ENCODE results near the gene CCDC88A. TPM values are rescaled to one million over a fixed set of nuclear protein-coding genes. Genes with fewer than 3 reads are reported as not detected.

Gene CCDC88A
- total RNA-seq, 1 donor from 2014 or later, result 400 TPM

DNA sequence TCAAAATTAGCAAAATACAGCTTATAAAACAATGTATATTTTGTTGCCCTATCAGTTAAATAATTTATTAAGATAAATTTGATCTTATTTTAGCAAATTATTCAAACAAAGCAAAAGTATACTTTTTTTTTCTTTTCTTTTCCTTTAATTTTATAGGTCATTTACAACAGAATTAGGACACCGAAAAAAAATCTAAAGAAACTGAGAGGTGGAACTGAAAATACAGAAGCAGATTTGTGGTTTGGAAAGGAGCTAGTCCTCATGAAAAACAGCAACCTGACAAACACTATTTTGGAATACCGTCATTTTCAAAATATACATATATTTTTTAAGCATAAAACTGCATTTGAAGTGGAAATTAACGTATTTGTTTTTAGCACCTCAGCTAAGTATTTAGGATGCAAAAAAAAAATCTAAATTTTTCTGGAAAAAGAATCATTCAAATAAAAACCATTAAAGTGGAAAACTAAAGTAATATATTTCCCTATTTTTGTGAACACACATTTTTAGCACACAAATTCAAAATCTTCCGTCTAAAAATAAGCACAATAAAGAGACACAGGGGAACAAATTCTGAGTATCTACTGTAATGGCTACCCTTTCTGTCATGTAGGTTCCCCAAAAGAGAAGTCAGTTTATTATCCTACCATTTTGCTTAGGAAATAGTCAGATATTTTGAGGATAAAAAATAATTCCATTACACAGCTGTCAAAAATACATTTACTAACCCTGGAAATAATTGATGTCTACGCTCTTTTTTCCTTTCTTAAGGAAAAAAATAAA, 2.7 kb downstream of the CCDC88A start:
- peaks cover 22% of the 10 kb centered on the region for H3K4me1 Mint-ChIP-seq (ENCODE audit: low read depth, unreplicated experiment)
- H3K36me3 Mint-ChIP-seq (ENCODE audit: unreplicated experiment), result no peaks in the 10 kb centered on the region
- peaks cover 17% of the 10 kb centered on the region for H3K9me3 Mint-ChIP-seq (ENCODE audit: unreplicated experiment)
- no peak overlapping the region for H3K27ac Mint-ChIP-seq (ENCODE audit: unreplicated experiment)
- no peak for DNase-seq
- peak overlapping the region; percentile 96 for H3K4me3 Mint-ChIP-seq (ENCODE audit: unreplicated experiment)
- TF ChIP-seq, protein P1, sequence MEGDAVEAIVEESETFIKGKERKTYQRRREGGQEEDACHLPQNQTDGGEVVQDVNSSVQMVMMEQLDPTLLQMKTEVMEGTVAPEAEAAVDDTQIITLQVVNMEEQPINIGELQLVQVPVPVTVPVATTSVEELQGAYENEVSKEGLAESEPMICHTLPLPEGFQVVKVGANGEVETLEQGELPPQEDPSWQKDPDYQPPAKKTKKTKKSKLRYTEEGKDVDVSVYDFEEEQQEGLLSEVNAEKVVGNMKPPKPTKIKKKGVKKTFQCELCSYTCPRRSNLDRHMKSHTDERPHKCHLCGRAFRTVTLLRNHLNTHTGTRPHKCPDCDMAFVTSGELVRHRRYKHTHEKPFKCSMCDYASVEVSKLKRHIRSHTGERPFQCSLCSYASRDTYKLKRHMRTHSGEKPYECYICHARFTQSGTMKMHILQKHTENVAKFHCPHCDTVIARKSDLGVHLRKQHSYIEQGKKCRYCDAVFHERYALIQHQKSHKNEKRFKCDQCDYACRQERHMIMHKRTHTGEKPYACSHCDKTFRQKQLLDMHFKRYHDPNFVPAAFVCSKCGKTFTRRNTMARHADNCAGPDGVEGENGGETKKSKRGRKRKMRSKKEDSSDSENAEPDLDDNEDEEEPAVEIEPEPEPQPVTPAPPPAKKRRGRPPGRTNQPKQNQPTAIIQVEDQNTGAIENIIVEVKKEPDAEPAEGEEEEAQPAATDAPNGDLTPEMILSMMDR (IDR thresholded peaks at IDR 0.05; ENCODE audit: partially characterized antibody, unreplicated experiment), result no peak
- H3K27me3 Mint-ChIP-seq (ENCODE audit: unreplicated experiment), result peaks cover 14% of the 10 kb centered on the region

DNA sequence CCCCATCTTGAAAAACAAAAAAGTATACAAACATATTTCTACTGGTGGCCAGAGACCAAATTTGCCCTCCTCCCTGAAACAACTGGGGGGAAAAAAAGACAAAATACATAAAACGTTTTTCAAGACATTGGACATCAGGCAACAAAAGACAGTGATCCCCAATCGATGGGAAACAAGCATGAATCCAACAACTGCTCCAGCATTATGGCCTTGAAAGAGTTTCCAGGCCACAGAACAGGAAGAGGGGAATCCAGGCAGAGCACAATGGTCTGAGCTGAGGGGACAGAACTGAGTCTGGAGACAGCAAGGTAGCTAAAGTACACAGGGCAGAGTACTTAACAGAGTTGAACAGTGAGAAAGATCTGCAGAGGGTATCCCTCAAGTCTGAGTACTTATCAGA, 4.4 kb downstream of the CCDC88A start:
- H3K27ac Mint-ChIP-seq (ENCODE audit: unreplicated experiment), result no peak overlapping the region
- peaks cover 11% of the 10 kb centered on the region for H3K27me3 Mint-ChIP-seq (ENCODE audit: unreplicated experiment)
- DNase-seq, result no peak

GRCh38 chr2:55408918-55409868, 10.5 kb downstream of the CCDC88A start:
- H3K36me3 Mint-ChIP-seq (ENCODE audit: unreplicated experiment), result no peaks in the 10 kb centered on the region
- H3K9me3 Mint-ChIP-seq (ENCODE audit: unreplicated experiment), result no peaks in the 10 kb centered on the region
- peaks cover 2% of the 10 kb centered on the region for H3K27me3 Mint-ChIP-seq (ENCODE audit: unreplicated experiment)
- TF ChIP-seq, protein P1 (IDR thresholded peaks at IDR 0.05; ENCODE audit: partially characterized antibody, unreplicated experiment), result no peak
- H3K4me1 Mint-ChIP-seq (ENCODE audit: low read depth, unreplicated experiment), result peaks cover 6% of the 10 kb centered on the region
- no peak overlapping the region for H3K27ac Mint-ChIP-seq (ENCODE audit: unreplicated experiment)
- no peak overlapping the region for H3K4me3 Mint-ChIP-seq (ENCODE audit: unreplicated experiment)
- no peak for DNase-seq

More for the DNA sequence above, 4.4 kb downstream of the CCDC88A start:
- TF ChIP-seq, protein P1 (IDR thresholded peaks at IDR 0.05; ENCODE audit: partially characterized antibody, unreplicated experiment), result no peak
- H3K36me3 Mint-ChIP-seq (ENCODE audit: unreplicated experiment), result no peaks in the 10 kb centered on the region
- peak overlapping the region; percentile 87 for H3K4me3 Mint-ChIP-seq (ENCODE audit: unreplicated experiment)
- H3K4me1 Mint-ChIP-seq (ENCODE audit: low read depth, unreplicated experiment), result peaks cover 16% of the 10 kb centered on the region
- peaks cover 10% of the 10 kb centered on the region for H3K9me3 Mint-ChIP-seq (ENCODE audit: unreplicated experiment)

DNA sequence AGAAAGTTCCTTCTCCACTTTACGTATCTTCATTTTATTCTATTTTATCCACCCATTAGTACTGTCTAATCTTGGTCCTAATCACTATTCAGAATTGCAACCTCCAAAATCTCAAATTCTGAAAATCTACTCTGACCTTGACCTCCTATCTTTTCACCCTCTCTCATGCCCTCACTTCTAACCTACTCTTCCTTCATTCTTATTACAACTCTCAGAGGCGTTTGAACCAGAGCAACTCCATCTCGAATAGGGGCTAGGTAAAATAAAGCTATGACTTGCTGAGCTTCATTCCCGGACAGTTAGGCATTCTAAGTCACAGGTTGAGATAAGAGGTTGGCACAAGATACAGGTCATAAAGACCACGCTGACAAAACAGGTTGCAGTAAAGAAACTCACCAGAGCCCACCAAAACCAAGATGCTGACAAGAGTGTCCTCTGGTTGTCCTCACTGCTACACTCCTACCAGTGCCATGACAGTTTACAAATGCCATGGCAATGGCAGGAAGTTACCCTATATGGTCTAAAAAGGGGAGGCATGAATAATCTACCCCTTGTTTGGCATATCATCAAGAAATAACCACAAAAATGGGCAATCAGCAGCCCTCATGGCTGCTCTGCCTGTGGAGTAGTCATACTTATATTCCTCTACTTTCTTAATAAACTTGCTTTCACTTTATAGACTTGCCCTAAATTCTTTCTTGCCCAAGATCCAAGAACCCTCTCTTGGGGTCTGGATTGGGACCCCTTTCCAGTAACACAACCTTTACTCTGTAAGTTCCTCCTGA, 11.4 kb downstream of the CCDC88A start:
- TF ChIP-seq, protein P1 (IDR thresholded peaks at IDR 0.05; ENCODE audit: partially characterized antibody, unreplicated experiment), result no peak
- no peak overlapping the region for H3K4me3 Mint-ChIP-seq (ENCODE audit: unreplicated experiment)
- DNase-seq, result no peak
- H3K27ac Mint-ChIP-seq (ENCODE audit: unreplicated experiment), result no peak overlapping the region
- no peaks in the 10 kb centered on the region for H3K36me3 Mint-ChIP-seq (ENCODE audit: unreplicated experiment)
- peaks cover 6% of the 10 kb centered on the region for H3K4me1 Mint-ChIP-seq (ENCODE audit: low read depth, unreplicated experiment)
- no peaks in the 10 kb centered on the region for H3K9me3 Mint-ChIP-seq (ENCODE audit: unreplicated experiment)
- H3K27me3 Mint-ChIP-seq (ENCODE audit: unreplicated experiment), result peaks cover 2% of the 10 kb centered on the region
